K562 (cell line): ENCODE data around the gene DMBT1. TPM values are rescaled to one million over a fixed set of nuclear protein-coding genes. Genes with fewer than 3 reads are reported as not detected.

ENCODE experiments used
- ATAC-seq: fragments of 200-7000 bp; cut with Tn5 transposase; 3 replicates; pipeline ENCODE4 v1.9.1; 2020; ENCODE audit warnings: moderate library complexity
- BruUV-seq: library from RNA; stranded (reverse); fragments of 400-500 nt; replicated peaks from 2 replicates; lab custom pipeline; 2021; lab: Mats Ljungman, UMichigan
- CTCF ChIA-PET: fragments of 300-600 bp; formaldehyde crosslinking; extraction: SDS; loops from one replicate; lab custom pipeline; 2021; ENCODE audit warnings: low intra/inter-chr PET ratio; lab: Yijun Ruan, JAX
- POLR2A ChIA-PET: fragments of 300-600, 350-650 bp; sonication (Branson Sonifier 250); formaldehyde crosslinking; extraction: SDS; loops from one replicate; lab custom pipeline; 2021; ENCODE audit warnings: antibody characterized with exemption, inconsistent platforms; lab: Yijun Ruan, JAX
- DNase-seq, 4 experiments: peaks; one replicate each; pipeline versions ENCODE4 v3.0.0 to v3.0.0-alpha.2; 2011 to 2018; ENCODE audit warnings: low spot score in 3 of 4, mixed read lengths in 3 of 4; ENCODE audit errors: extremely low read depth in 1 of 4
- FAIRE-seq: peaks from 2 replicates; lab custom pipeline; 2011; peaks lifted over from hg19 to GRCh38; lab: Jason Lieb, UNC
- H2AFZ ChIP-seq: 2 replicates; pipeline ENCODE4 v1.6.0; 2011; ENCODE audit warnings: low read depth, low read length, control low read depth, inconsistent platforms
- H3K27ac ChIP-seq: fragments of 200-600 bp; 3 replicates; pipeline ENCODE4 v1.8.0; 2011; ENCODE audit warnings: low read depth, mild to moderate bottlenecking, control low read depth, inconsistent platforms, low read length, moderate library complexity, mixed read lengths; ENCODE audit errors: extremely low read depth
- H3K27me3 ChIP-seq, 2 experiments: fragments of 300-600 bp in 1 of 2; 2 replicates in 1 of 2; 3 replicates in 1 of 2; pipeline versions ENCODE4 v1.6.0 to v1.8.0; 2011; ENCODE audit warnings: inconsistent platforms in 2 of 2, low read length in 2 of 2, mild to moderate bottlenecking in 1 of 2, mixed read lengths in 1 of 2, moderate library complexity in 1 of 2; ENCODE audit not compliant: control insufficient read depth in 2 of 2, insufficient read depth in 2 of 2
- H3K36me3 ChIP-seq: fragments of 300-600 bp; 3 replicates; pipeline ENCODE4 v1.8.0; 2011; ENCODE audit warnings: mild to moderate bottlenecking, low read length, inconsistent platforms; ENCODE audit not compliant: control insufficient read depth, insufficient read depth
- H3K4me1 ChIP-seq, 2 experiments: fragments of 200-600 bp in 1 of 2; replicated peaks in 1 of 2; 2 replicates in 1 of 2; 3 replicates in 1 of 2; pipeline versions ENCODE4 v1.5.1 to v1.8.0; 2011; ENCODE audit warnings: inconsistent platforms in 2 of 2, low read length in 2 of 2, mild to moderate bottlenecking in 1 of 2, mixed read lengths in 1 of 2, moderate library complexity in 1 of 2; ENCODE audit not compliant: control insufficient read depth in 2 of 2, insufficient read depth in 2 of 2
- H3K4me2 ChIP-seq: 2 replicates; pipeline ENCODE4 v1.6.1; 2011; ENCODE audit warnings: low read length, control low read depth, inconsistent platforms, mixed read lengths; ENCODE audit not compliant: insufficient read depth
- H3K4me3 ChIP-seq: fragments of 200-600 bp; sonication (generic), shearing (Covaris generic); 2 replicates; pipeline ENCODE4 v1.5.1; 2016; ENCODE audit warnings: control low read depth, inconsistent platforms
- H3K79me2 ChIP-seq: fragments of 200-600 bp; 3 replicates; pipeline ENCODE4 v1.8.0; 2011; ENCODE audit warnings: low read length, inconsistent platforms; ENCODE audit not compliant: control insufficient read depth, insufficient read depth
- H3K9ac ChIP-seq, 2 experiments: 2 replicates each; pipeline versions ENCODE4 v1.6.0 to v1.6.1; 2011; ENCODE audit warnings: low read depth in 2 of 2, low read length in 2 of 2, control low read depth in 1 of 2, inconsistent platforms in 1 of 2, mild to moderate bottlenecking in 1 of 2, mixed read lengths in 1 of 2; ENCODE audit not compliant: insufficient read depth in 1 of 2
- H3K9me1 ChIP-seq: one replicate; pipeline ENCODE4 v1.6.0; 2011; ENCODE audit warnings: inconsistent platforms, mild to moderate bottlenecking, low read length, moderate library complexity; ENCODE audit not compliant: control insufficient read depth, insufficient read depth
- H3K9me3 ChIP-seq: replicated peaks from 2 replicates; pipeline ENCODE4 v1.5.1; 2011; ENCODE audit warnings: low read depth, low read length, inconsistent platforms; ENCODE audit not compliant: control insufficient read depth, insufficient read depth
- H4K20me1 ChIP-seq: replicated peaks from 2 replicates; pipeline ENCODE4 v1.6.1; 2011; ENCODE audit warnings: low read length, inconsistent platforms, mixed read lengths; ENCODE audit not compliant: control insufficient read depth, insufficient read depth
- ARID1B ChIP-seq: fragments of 450-650 bp; IDR thresholded peaks from 2 replicates; pipeline ENCODE4 v1.6.1; 2016; ENCODE audit warnings: antibody characterized with exemption, mild to moderate bottlenecking, inconsistent platforms
- BRD9 ChIP-seq: fragments of 450-650 bp; IDR thresholded peaks from 2 replicates; pipeline ENCODE4 v1.6.1; 2018; ENCODE audit warnings: low read depth; ENCODE audit not compliant: partially characterized antibody
- CBFA2T3 ChIP-seq: fragments of 450-650 bp; IDR thresholded peaks from 2 replicates; pipeline ENCODE4 v1.6.1; 2017
- COPS2 ChIP-seq: fragments of 450-650 bp; conservative IDR thresholded peaks from 2 replicates; pipeline ENCODE4 v1.6.1; 2016; ENCODE audit warnings: mild to moderate bottlenecking, moderate library complexity
- GABPB2 ChIP-seq: fragments of 250-450 bp; sonication (Bioruptor Pico); conservative IDR thresholded peaks from 2 replicates; pipeline ENCODE4 v1.5.1; 2021; ENCODE audit warnings: mild to moderate bottlenecking
- MEF2A ChIP-seq: IDR thresholded peaks from 2 replicates; pipeline ENCODE4 v1.6.1; 2011; ENCODE audit warnings: low read depth, mild to moderate bottlenecking, low read length, moderate library complexity; ENCODE audit not compliant: control insufficient read depth
- NFIC ChIP-seq: fragments of 450-650 bp; IDR thresholded peaks from 2 replicates; pipeline ENCODE4 v1.6.1; 2017; ENCODE audit warnings: mild to moderate bottlenecking, inconsistent platforms
- POLR2G ChIP-seq: fragments of 200-400 bp; formaldehyde crosslinking; IDR thresholded peaks from 2 replicates; pipeline ENCODE4 v1.6.1; 2017; ENCODE audit warnings: low read depth, mild to moderate bottlenecking, antibody characterized with exemption, low read length, moderate library complexity
- TAL1 ChIP-seq: fragments of 450-650 bp; IDR thresholded peaks from 2 replicates; pipeline ENCODE4 v1.6.1; 2016; ENCODE audit warnings: mild to moderate bottlenecking
- ZNF24 ChIP-seq: fragments of 450-650 bp; IDR thresholded peaks from 2 replicates; pipeline ENCODE4 v1.6.1; 2016
- ZNF316 ChIP-seq: fragments of 450-650 bp; IDR thresholded peaks from 2 replicates; pipeline ENCODE4 v1.6.1; 2016
- WGBS: fragments of 100-300 bp; shearing (Covaris generic); methylation state at CpG from one replicate; pipeline ENCODE4 v1.1.6; 2016; ENCODE audit warnings: low coverage, mixed read lengths; ENCODE audit not compliant: insufficient coverage; ENCODE audit errors: missing lambda C conversion rate; 5-methylcytosine and 5-hydroxymethylcytosine counted together
- in situ Hi-C: fragments of 300-500 bp; cut with MboI; formaldehyde crosslinking; loops from 4 replicates; pipeline ENCODE4 v1.15.0; 2018; ENCODE audit warnings: inconsistent platforms, mixed read lengths
- intact Hi-C: fragments of 100-400 bp; cut with micrococcal nuclease; formaldehyde crosslinking; loops from 2 replicates; pipeline ENCODE4 v1.14.2; 2022
- polyA plus RNA-seq, 8 experiments: library from polyadenylated mRNA; depleted of rRNA in 4 of 8; stranded (reverse) in 5 of 8; unstranded in 3 of 8; fragments of >200 nt; fragmentation: Nextera tagmentation in 2 of 8; fragmentation: Illumina TruSeq in 1 of 8; extraction: Ambion mirVana in 2 of 8; extraction: Trizol in 1 of 8; gene quantifications; 2 replicates each; pipeline versions ENCODE4 v1.2.1 to v1.2.3, GENCODE V29; 2011 to 2014; ENCODE audit warnings: inconsistent platforms in 1 of 8, missing spikeins in 1 of 8
- total RNA-seq, 7 experiments: library from RNA; depleted of rRNA in 6 of 7; stranded (reverse); fragments of >200 nt in 6 of 7; fragmentation: Illumina TruSeq in 2 of 7; extraction: Trizol in 2 of 7; gene quantifications; 2 replicates each; pipeline versions ENCODE4 v1.2.1 to v1.2.3, GENCODE V29; 2011 to 2021; ENCODE audit warnings: low replicate concordance in 1 of 7

The DMBT1 gene
- total and polyA plus RNA-seq, 9 of the 15 experiments (the other 6 are each of a cell fraction or from before 2014, with no cell fraction given), result 0.01 to 0.07 TPM; not detected in 7

DNA sequence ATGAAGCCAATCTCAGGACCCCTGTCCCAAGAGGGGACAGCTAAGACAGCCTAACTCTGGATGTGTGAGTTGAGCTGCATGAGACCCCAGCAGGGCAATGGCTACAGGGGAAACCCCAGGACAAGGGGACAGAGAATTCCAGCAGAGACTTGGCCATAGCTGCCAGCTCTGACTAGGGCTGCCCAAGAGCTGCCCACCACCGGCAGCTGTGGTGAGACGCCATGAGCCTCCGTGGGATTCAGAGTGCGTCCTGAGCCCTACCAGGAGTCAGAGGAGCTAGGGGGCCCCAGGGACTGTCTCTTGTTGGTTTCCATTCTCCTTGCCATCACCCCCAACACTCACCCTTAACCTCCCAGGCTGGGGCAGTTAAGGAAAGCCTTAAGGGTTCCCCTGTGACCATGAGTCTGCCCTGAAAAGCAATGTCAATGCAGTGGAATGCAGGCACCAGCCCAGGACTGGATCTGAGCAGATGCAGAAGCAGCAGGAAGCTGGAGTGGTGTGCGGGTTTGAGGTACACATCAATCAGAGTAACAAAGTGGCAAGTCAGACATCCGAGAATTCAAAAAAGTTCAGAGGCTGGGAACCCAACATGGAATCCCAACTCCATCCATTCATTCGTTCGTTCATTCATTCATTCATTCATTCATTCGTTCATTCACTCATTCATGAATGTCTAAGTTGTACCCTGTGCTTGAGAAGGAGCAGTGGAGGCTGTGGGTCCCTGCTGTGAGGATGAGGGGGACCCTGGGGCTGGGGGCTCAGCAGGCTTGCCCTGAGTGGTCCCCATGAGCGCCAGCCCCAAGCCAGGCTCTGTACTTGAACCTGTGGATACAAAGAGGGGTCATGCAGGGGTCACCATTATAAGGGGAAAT lies 86.2 kb downstream of the DMBT1 start:
- no peaks in the 10 kb centered on the region; a peak in 1 of 5 replicates for H3K27me3 ChIP-seq
- DNase-seq, result no peak
- WGBS, result 5% methylated on average over 9 of the region's 10 CpGs
- no peak for ATAC-seq
- no peaks in the 10 kb centered on the region for H3K79me2 ChIP-seq
- H3K27ac ChIP-seq, result no peak overlapping the region
- no peaks in the 10 kb centered on the region for H4K20me1 ChIP-seq
- CTCF ChIA-PET, result no interaction called here
- TF ChIP-seq MEF2A (no peak), ZNF316 (no peak), COPS2 (no peak), ZNF24 (peak; percentile 89)
- TF ChIP-seq, all 486 proteins: peak for 1
- no peak overlapping the region for H3K4me2 ChIP-seq
- no peak for FAIRE-seq
- POLR2A ChIA-PET, result no interaction called here
- intact Hi-C loops, result no loop called here
- in situ Hi-C loops, result no loop called here
- BruUV-seq, result no TSS peak
- H3K4me3 ChIP-seq, result no peak overlapping the region
- no peak overlapping the region for H2AFZ ChIP-seq
- H3K9ac ChIP-seq, result no peak overlapping the region
- H3K9me3 ChIP-seq, result no peaks in the 10 kb centered on the region
- H3K4me1 ChIP-seq, result no peaks in the 10 kb centered on the region; a peak in 2 of 5 replicates
- no peaks in the 10 kb centered on the region for H3K9me1 ChIP-seq
- no peaks in the 10 kb centered on the region for H3K36me3 ChIP-seq

GRCh38 chr10:122647383-122647968 lies 86.9 kb downstream of the DMBT1 start:
- H3K9ac ChIP-seq, result no peak overlapping the region
- H3K27ac ChIP-seq, result no peak overlapping the region
- no peaks in the 10 kb centered on the region for H3K36me3 ChIP-seq
- 0% methylated on average over 3 of the region's 3 CpGs for WGBS
- no peak overlapping the region for H2AFZ ChIP-seq
- H3K9me1 ChIP-seq, result no peaks in the 10 kb centered on the region
- POLR2A ChIA-PET, result no interaction called here
- no peaks in the 10 kb centered on the region; a peak in 2 of 5 replicates for H3K4me1 ChIP-seq
- no peaks in the 10 kb centered on the region for H4K20me1 ChIP-seq
- H3K9me3 ChIP-seq, result no peaks in the 10 kb centered on the region
- ATAC-seq (peak; percentile 68), DNase-seq (peak in 2 of 4 experiments; percentile 32 to 48), FAIRE-seq (no peak)
- H3K79me2 ChIP-seq, result no peaks in the 10 kb centered on the region
- in situ Hi-C loops (no loop called here), intact Hi-C loops (no loop called here)
- H3K27me3 ChIP-seq, result no peaks in the 10 kb centered on the region; a peak in 1 of 5 replicates
- no peak overlapping the region for H3K4me2 ChIP-seq
- H3K4me3 ChIP-seq, result no peak overlapping the region
- no TSS peak for BruUV-seq
- CTCF ChIA-PET, result no interaction called here
- TF ChIP-seq NFIC (0 out of 2 replicates have a peak, but pooled peaks have one; percentile 13), GABPB2 (no peak), TAL1 (0 out of 2 replicates have a peak, but pooled peaks have one; percentile 19), ARID1B (0 out of 2 replicates have a peak, but pooled peaks have one; percentile 10), POLR2G (no peak), CBFA2T3 (peak; percentile 61), BRD9 (no peak)
